Thoracic aorta (tissue), 2 donors: ENCODE results near the gene ANXA8. TPM values are rescaled to one million over a fixed set of nuclear protein-coding genes. Genes with fewer than 3 reads are reported as not detected.
"Not testable (repeated sequence)": the region's sequence is repeated elsewhere in the genome, so short reads cannot be mapped to it uniquely, and the experiment has no call there.

Source experiments
- ATAC-seq: fragments of 150-250 bp; one replicate; pipeline ENCODE4 v1.8.0; 2017; ENCODE audit warnings: low read depth; ENCODE audit not compliant: insufficient number of reproducible peaks, low FRiP score
- DNase-seq: peaks from one replicate; pipeline ENCODE4 v3.0.0-alpha.2; 2020; ENCODE audit warnings: low spot score
- H3K27ac ChIP-seq, 2 donors: fragments of 200-600 bp; sonication (generic); 1 replicate in 1 of 2; 2 replicates in 1 of 2; pipeline ENCODE4 v1.5.1; 2016; ENCODE audit warnings: mild to moderate bottlenecking in 2 of 2, moderate library complexity in 2 of 2
- H3K27me3 ChIP-seq: fragments of 200-600 bp; sonication (generic); replicated peaks from 2 replicates; pipeline ENCODE4 v1.6.0; 2016; ENCODE audit warnings: mild to moderate bottlenecking; ENCODE audit not compliant: insufficient read depth
- H3K36me3 ChIP-seq: fragments of 200-600 bp; sonication (generic); one replicate; pipeline ENCODE4 v1.5.1; 2016
- H3K4me1 ChIP-seq, 2 donors: fragments of 200-600 bp; sonication (generic); 1 replicate in 1 of 2; 2 replicates in 1 of 2; pipeline versions ENCODE4 v1.5.1 to v1.6.0; 2016; ENCODE audit warnings: low read depth in 2 of 2, mild to moderate bottlenecking in 1 of 2; ENCODE audit not compliant: control insufficient read depth in 1 of 2
- H3K4me3 ChIP-seq: fragments of 200-600 bp; sonication (generic); 2 replicates; pipeline ENCODE4 v1.5.1; 2016; ENCODE audit warnings: mild to moderate bottlenecking
- H3K9me3 ChIP-seq: fragments of 200-600 bp; sonication (generic); 2 replicates; pipeline ENCODE4 v1.5.1; 2016
- total RNA-seq, 2 donors: library from RNA; depleted of rRNA; stranded (reverse); fragments of >200 nt; gene quantifications; one replicate each; pipeline versions ENCODE4 v1.1.0 to v1.2.3, GENCODE V29; 2016

ANXA8 gene
- not detected for total RNA-seq

- not testable (repeated sequence) for ATAC-seq, H3K36me3 ChIP-seq, H3K4me1 ChIP-seq, H3K27me3 ChIP-seq, H3K4me3 ChIP-seq, H3K27ac ChIP-seq, DNase-seq, H3K9me3 ChIP-seq
These were observed at the start of gene ANXA8 for GRCh38 chr10:47483923-47484322. ANXA8 (minus strand) TSS chr10:47484115; CDS start chr10:47483933, 182 bp downstream.

- not testable (repeated sequence) for H3K4me3 ChIP-seq, H3K27ac ChIP-seq, H3K9me3 ChIP-seq, H3K36me3 ChIP-seq, H3K4me1 ChIP-seq, ATAC-seq, H3K27me3 ChIP-seq, DNase-seq
These were observed 39.6 kb upstream of the ANXA8 start, which contains the start of gene AGAP9 for GRCh38 chr10:47523475-47523874. AGAP9 (minus strand) TSS chr10:47523638; CDS start chr10:47523526, 112 bp downstream.

- not testable (repeated sequence) for H3K27ac ChIP-seq, H3K9me3 ChIP-seq, H3K4me1 ChIP-seq, DNase-seq, H3K36me3 ChIP-seq, ATAC-seq, H3K27me3 ChIP-seq, H3K4me3 ChIP-seq
These were observed 18.4 kb upstream of the ANXA8 start for GRCh38 chr10:47502313-47502712.

GRCh38 chr10:47494226-47494625, 10.3 kb upstream of the ANXA8 start:
- not testable (repeated sequence) for H3K27ac ChIP-seq, H3K36me3 ChIP-seq, H3K27me3 ChIP-seq, H3K9me3 ChIP-seq, H3K4me1 ChIP-seq, ATAC-seq, DNase-seq, H3K4me3 ChIP-seq

- not testable (repeated sequence) for H3K36me3 ChIP-seq, H3K27ac ChIP-seq, H3K9me3 ChIP-seq, H3K4me3 ChIP-seq, ATAC-seq, H3K27me3 ChIP-seq, H3K4me1 ChIP-seq, DNase-seq
These were observed 7.7 kb upstream of the ANXA8 start, which contains the start of gene FAM25G for GRCh38 chr10:47491600-47491999. FAM25G (minus strand) TSS chr10:47491700; CDS start chr10:47491674, 26 bp downstream.

GRCh38 chr10:47489630-47490029, 5.7 kb upstream of the ANXA8 start:
- not testable (repeated sequence) for H3K9me3 ChIP-seq, H3K4me1 ChIP-seq, DNase-seq, ATAC-seq, H3K27ac ChIP-seq, H3K4me3 ChIP-seq, H3K27me3 ChIP-seq, H3K36me3 ChIP-seq

GRCh38 chr10:47485943-47486342, 2.0 kb upstream of the ANXA8 start:
- not testable (repeated sequence) for DNase-seq, H3K27me3 ChIP-seq, H3K4me3 ChIP-seq, H3K9me3 ChIP-seq, ATAC-seq, H3K27ac ChIP-seq, H3K36me3 ChIP-seq, H3K4me1 ChIP-seq

- DNase-seq, H3K27ac ChIP-seq, H3K27me3 ChIP-seq, ATAC-seq, H3K36me3 ChIP-seq, H3K9me3 ChIP-seq, H3K4me3 ChIP-seq, H3K4me1 ChIP-seq: not testable (repeated sequence)
These were observed 871 bp upstream of the ANXA8 start for GRCh38 chr10:47484786-47485185.

- H3K9me3 ChIP-seq, H3K4me3 ChIP-seq, H3K27me3 ChIP-seq, DNase-seq, H3K4me1 ChIP-seq, H3K27ac ChIP-seq, ATAC-seq, H3K36me3 ChIP-seq: not testable (repeated sequence)
These were observed 1.5 kb downstream of the ANXA8 start for GRCh38 chr10:47482367-47482766.

- not testable (repeated sequence) for H3K4me1 ChIP-seq, DNase-seq, H3K9me3 ChIP-seq, H3K27ac ChIP-seq, H3K27me3 ChIP-seq, ATAC-seq, H3K4me3 ChIP-seq, H3K36me3 ChIP-seq
These were observed 2.1 kb downstream of the ANXA8 start for GRCh38 chr10:47481768-47482181.

- not testable (repeated sequence) for H3K36me3 ChIP-seq, H3K27ac ChIP-seq, H3K9me3 ChIP-seq, DNase-seq, H3K4me1 ChIP-seq, H3K27me3 ChIP-seq, ATAC-seq, H3K4me3 ChIP-seq
These were observed 2.6 kb downstream of the ANXA8 start for GRCh38 chr10:47481182-47481766.

GRCh38 chr10:47480133-47480532, 3.8 kb downstream of the ANXA8 start:
- H3K4me3 ChIP-seq, H3K9me3 ChIP-seq, H3K36me3 ChIP-seq, ATAC-seq, DNase-seq, H3K27ac ChIP-seq, H3K27me3 ChIP-seq, H3K4me1 ChIP-seq: not testable (repeated sequence)

- H3K27me3 ChIP-seq, ATAC-seq, H3K4me3 ChIP-seq, H3K36me3 ChIP-seq, H3K9me3 ChIP-seq, H3K4me1 ChIP-seq, DNase-seq, H3K27ac ChIP-seq: not testable (repeated sequence)
These were observed 5.8 kb downstream of the ANXA8 start for GRCh38 chr10:47478114-47478513.
